Liver (tissue), 2 donors: ENCODE measurements around the gene NEUROG2.

Source experiments
- CTCF ChIP-seq: fragments of 150-350 bp; IDR thresholded peaks from 2 replicates; pipeline ENCODE4 v1.5.1; 2017; ENCODE audit warnings: improper control_type of control experiment, low read depth, low read length; ENCODE audit not compliant: missing input control
- TF ChIP-seq, protein P1 (sequence below): IDR thresholded peaks from 2 replicates; pipeline ENCODE4 v1.6.1; 2016; ENCODE audit warnings: antibody characterized with exemption
- TF ChIP-seq, protein P2 (sequence below): IDR thresholded peaks from 2 replicates; pipeline ENCODE4 v1.6.1; 2016; ENCODE audit warnings: antibody characterized with exemption
- donor health status: healthy.

- TF ChIP-seq, protein P1, sequence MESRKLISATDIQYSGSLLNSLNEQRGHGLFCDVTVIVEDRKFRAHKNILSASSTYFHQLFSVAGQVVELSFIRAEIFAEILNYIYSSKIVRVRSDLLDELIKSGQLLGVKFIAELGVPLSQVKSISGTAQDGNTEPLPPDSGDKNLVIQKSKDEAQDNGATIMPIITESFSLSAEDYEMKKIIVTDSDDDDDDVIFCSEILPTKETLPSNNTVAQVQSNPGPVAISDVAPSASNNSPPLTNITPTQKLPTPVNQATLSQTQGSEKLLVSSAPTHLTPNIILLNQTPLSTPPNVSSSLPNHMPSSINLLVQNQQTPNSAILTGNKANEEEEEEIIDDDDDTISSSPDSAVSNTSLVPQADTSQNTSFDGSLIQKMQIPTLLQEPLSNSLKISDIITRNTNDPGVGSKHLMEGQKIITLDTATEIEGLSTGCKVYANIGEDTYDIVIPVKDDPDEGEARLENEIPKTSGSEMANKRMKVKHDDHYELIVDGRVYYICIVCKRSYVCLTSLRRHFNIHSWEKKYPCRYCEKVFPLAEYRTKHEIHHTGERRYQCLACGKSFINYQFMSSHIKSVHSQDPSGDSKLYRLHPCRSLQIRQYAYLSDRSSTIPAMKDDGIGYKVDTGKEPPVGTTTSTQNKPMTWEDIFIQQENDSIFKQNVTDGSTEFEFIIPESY, result no peak
- TF ChIP-seq, protein P2, sequence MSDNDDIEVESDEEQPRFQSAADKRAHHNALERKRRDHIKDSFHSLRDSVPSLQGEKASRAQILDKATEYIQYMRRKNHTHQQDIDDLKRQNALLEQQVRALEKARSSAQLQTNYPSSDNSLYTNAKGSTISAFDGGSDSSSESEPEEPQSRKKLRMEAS, result no peak
- no peak for TF ChIP-seq CTCF
Observed at GRCh38 chr4:112521123-112522023, 5.4 kb upstream of the NEUROG2 start.
